GM10847 (cell line): ENCODE results near the gene KLHDC7A.

ENCODE experiments used
- POLR2A ChIP-seq: IDR thresholded peaks from 2 replicates; pipeline ENCODE4 v1.6.1; 2011; ENCODE audit not compliant: insufficient read length; ENCODE audit errors: extremely low read depth

KLHDC7A gene

GRCh38 chr1:18464665-18465050 is 16.1 kb upstream of the KLHDC7A start:
- no peak for TF ChIP-seq POLR2A

DNA sequence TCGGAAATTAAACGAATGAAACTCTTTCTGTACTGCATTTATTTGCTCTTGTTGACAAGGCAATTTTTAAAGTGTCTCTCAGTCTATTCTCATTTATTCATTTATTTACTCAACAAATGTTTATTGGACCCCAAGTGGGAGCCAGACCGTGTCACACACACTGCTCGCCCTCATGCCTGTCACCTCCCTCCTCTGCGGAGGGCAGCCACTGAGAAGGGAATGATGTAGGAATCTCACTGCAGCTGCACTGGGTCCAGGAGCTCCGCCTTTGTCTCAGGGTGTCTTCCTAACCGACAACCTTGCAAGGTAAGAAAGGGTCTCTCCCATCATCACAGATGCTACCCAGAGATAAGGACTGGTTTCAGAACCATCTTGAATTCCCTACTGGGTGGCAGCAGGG is 14.1 kb upstream of the KLHDC7A start:
- TF ChIP-seq POLR2A = no peak

GRCh38 chr1:18468570-18468969 is 12.2 kb upstream of the KLHDC7A start:
- no peak for TF ChIP-seq POLR2A

GRCh38 chr1:18469514-18469913 is 11.2 kb upstream of the KLHDC7A start:
- no peak for TF ChIP-seq POLR2A

- no peak for TF ChIP-seq POLR2A
Measured at GRCh38 chr1:18470671-18471355, 9.9 kb upstream of the KLHDC7A start.

GRCh38 chr1:18473195-18473815 is 7.4 kb upstream of the KLHDC7A start:
- TF ChIP-seq POLR2A = no peak

DNA sequence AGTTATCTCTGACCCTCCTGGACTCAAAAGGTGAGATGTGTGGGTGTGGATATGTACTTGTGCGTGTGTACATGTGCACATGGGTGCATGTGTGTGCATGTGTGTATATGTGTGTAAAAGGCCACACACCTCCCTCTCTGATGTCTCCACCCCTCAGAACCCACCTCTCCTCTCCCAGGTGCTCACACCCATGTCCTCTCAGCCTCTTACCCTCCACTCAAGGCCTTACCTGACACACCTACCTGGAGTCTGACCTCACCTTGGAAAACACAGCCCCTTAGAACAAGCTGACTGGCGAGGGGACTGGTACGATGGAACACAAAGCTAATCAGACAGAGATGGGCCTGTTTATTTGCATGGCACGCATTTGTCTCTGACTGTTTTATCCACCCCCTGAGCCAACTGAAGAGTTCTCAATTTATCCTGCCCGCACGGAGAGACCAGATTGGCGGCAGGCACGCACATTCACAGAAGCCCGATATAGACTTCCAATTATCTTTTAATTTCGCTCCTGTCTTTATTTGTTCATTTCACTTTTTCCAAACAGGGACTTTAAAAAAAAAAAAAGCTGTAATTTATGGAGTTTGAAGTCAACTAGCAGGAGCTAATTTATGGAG is 6.1 kb upstream of the KLHDC7A start:
- TF ChIP-seq POLR2A = no peak

GRCh38 chr1:18475234-18475905 is 5.4 kb upstream of the KLHDC7A start:
- no peak for TF ChIP-seq POLR2A

- no peak for TF ChIP-seq POLR2A
Measured at GRCh38 chr1:18479454-18479853, 1.3 kb upstream of the KLHDC7A start.

DNA sequence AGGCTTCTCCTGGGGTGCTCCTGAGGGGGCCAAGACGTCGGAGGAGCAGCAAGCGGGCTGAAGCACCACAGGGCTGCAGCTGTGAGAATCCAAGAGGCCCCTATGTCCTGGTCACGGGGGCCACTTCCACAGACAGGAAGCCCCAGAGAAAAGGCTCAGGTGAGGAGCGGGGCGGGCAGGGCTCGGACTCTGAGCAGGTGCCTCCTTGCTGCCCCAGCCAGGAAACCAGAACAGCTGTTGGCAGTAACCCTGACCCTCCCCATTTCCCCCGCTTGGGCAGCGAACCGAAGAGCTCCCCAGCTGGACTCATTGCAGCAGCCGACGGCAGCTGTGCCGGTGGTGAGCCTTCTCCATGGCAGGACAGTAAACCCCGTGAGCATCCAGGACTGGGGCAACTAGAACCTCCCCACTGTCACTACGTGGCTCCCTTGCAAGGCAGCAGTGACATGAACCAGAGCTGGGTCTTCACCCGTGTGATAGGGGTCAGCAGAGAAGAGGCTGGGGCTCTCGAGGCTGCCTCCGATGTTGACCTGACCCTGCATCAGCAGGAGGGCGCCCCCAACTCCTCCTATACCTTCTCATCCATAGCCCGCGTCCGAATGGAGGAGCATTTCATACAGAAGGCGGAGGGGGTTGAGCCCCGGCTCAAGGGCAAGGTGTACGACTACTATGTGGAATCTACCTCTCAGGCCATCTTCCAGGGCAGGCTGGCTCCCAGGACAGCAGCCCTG is 625 bp downstream of the KLHDC7A start:
- no peak for TF ChIP-seq POLR2A

- TF ChIP-seq POLR2A = no peak
Measured at GRCh38 chr1:18481921-18482701, 1.4 kb downstream of the KLHDC7A start.

DNA sequence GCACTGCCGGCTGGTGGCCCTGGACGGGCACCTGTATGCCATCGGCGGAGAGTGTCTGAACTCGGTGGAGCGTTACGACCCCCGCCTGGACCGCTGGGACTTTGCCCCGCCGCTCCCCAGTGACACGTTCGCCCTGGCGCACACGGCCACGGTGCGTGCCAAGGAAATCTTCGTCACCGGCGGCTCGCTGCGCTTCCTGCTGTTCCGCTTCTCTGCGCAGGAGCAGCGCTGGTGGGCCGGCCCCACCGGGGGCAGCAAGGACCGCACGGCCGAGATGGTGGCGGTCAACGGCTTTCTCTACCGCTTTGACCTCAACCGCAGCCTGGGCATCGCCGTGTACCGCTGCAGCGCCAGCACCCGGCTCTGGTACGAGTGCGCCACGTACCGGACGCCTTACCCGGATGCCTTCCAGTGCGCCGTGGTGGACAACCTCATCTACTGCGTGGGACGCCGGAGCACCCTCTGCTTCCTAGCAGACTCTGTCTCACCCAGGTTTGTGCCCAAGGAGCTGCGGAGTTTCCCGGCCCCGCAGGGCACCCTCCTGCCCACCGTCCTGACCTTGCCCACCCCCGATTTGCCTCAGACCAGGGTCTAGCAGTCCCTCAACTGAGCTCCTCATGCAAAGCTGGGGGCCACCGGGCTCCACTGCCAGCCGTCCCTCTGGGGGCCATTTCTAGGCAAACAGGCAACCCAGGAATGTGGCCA is 2.1 kb downstream of the KLHDC7A start:
- TF ChIP-seq POLR2A = no peak

DNA sequence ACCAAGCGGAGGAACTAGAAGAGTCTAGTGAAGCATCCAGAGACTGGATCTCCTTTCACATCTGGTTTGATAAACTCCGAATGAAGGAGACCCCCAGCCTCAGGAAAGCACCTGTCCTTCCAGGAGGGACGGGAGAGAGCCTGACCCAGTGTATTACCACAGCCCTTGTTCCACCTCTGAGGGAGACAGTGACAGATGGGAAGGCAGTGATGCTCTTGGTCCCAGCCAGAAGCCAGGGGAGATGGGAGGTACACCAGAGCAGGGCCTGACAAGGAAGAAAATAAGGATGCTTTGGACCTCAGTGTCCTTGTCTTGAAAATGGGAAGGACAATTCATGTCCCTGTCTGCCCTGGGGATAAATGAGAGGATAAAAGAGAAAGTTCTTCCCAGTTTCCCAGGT is 3.5 kb downstream of the KLHDC7A start:
- no peak for TF ChIP-seq POLR2A

DNA sequence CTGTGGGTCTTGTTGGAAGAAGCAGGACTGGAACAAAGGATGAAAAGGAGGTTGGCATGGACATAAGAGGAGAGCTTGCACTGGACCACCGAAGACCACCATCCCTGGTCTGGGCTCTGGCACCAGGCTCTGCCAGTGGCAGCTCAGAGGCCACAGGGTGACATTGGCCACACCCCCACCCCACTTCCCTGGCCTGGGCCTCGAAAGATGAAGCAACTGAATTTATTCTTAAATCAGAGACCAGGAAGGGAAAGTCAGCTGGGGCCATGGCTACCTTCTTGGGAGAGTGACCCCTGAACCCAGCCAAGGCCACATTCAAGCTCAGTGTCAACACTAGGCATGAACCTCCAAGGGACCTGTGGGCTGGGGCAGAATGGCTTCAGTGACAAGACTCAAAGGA is 4.0 kb downstream of the KLHDC7A start:
- no peak for TF ChIP-seq POLR2A
